ENCODE results near the gene GALNT9. TPM values are rescaled to one million over a fixed set of nuclear protein-coding genes. Genes with fewer than 3 reads are reported as not detected.
A peak's percentile ranks its signal among the peaks of the same experiment; 100 is the strongest.

GALNT9 gene
- total RNA-seq, 1 experiment from 2014 or later, result not detected

- H3K9me2 ChIP-seq (replicated peaks; ENCODE audit: insufficient read depth, low read length), result no peaks in the 10 kb centered on the region
- no peaks in the 10 kb centered on the region for H3K27me3 ChIP-seq (ENCODE audit: low read length)
- H3K9ac ChIP-seq (ENCODE audit: low read length), result no peak overlapping the region
- H3K4me1 ChIP-seq (ENCODE audit: low read length), result no peaks in the 10 kb centered on the region
- no peaks in the 10 kb centered on the region for H3K79me2 ChIP-seq (ENCODE audit: low read length)
- no peak overlapping the region for H3K4me2 ChIP-seq (ENCODE audit: low read depth, low read length, poor library complexity, severe bottlenecking)
- no peaks in the 10 kb centered on the region for H3K9me3 ChIP-seq (ENCODE audit: low read length)
- H2AFZ ChIP-seq (ENCODE audit: low read length), result no peak overlapping the region
- no peaks in the 10 kb centered on the region for H3K36me3 ChIP-seq (ENCODE audit: insufficient read depth, low read length)
- DNase-seq, result no peak
- H4K20me1 ChIP-seq (ENCODE audit: insufficient read depth, low read depth, low read length), result no peaks in the 10 kb centered on the region
- no peak overlapping the region for H3K4me3 ChIP-seq (ENCODE audit: low read length)
- no peak overlapping the region for H3K27ac ChIP-seq (ENCODE audit: low read length)
These were observed 47.1 kb downstream of the GALNT9 start for GRCh38 chr12:132282031-132282949.

DNA sequence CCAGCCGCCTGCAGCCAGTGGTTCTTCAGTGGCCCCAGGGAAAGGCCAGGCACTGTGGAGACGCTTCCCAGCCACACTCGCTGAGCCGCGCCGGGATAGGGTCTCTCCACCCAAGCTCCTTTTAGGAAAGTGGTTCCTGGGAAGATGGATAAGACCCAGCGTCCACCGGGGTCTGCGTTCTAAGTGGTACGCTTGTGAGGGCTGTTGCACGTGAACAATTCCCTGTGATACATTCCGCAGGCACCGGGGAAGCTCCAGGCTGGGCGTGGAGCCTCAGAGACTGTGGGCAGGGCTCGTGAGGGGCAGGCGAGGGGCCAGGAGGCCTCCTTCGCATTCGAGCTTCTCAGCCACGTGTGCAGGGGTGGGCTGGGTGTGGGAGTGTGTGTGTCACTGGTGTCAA, 48.4 kb downstream of the GALNT9 start:
- no peaks in the 10 kb centered on the region for H3K27me3 ChIP-seq (ENCODE audit: low read length)

GRCh38 chr12:132280406-132280805, 49.0 kb downstream of the GALNT9 start:
- Histone ChIP-seq H4K20me1 (ENCODE audit: insufficient read depth, low read depth, low read length) (no peaks in the 10 kb centered on the region), H3K79me2 (ENCODE audit: low read length) (no peaks in the 10 kb centered on the region), H3K9ac (ENCODE audit: low read length) (no peak overlapping the region), H3K9me2 (replicated peaks; ENCODE audit: insufficient read depth, low read length) (no peaks in the 10 kb centered on the region), H3K27me3 (ENCODE audit: low read length) (no peaks in the 10 kb centered on the region), H3K27ac (ENCODE audit: low read length) (no peak overlapping the region), H2AFZ (ENCODE audit: low read length) (no peak overlapping the region), H3K4me1 (ENCODE audit: low read length) (no peaks in the 10 kb centered on the region), H3K4me3 (ENCODE audit: low read length) (no peak overlapping the region), H3K9me3 (ENCODE audit: low read length) (no peaks in the 10 kb centered on the region), H3K36me3 (ENCODE audit: insufficient read depth, low read length) (no peaks in the 10 kb centered on the region), H3K4me2 (ENCODE audit: low read depth, low read length, poor library complexity, severe bottlenecking) (no peak overlapping the region)
- no peak for DNase-seq

More for the DNA sequence above, 48.4 kb downstream of the GALNT9 start:
- H3K27ac ChIP-seq (ENCODE audit: low read length), result no peak overlapping the region
- H3K9me3 ChIP-seq (ENCODE audit: low read length), result no peaks in the 10 kb centered on the region
- no peak overlapping the region for H3K4me3 ChIP-seq (ENCODE audit: low read length)
- H3K4me1 ChIP-seq (ENCODE audit: low read length), result no peaks in the 10 kb centered on the region
- H3K79me2 ChIP-seq (ENCODE audit: low read length), result no peaks in the 10 kb centered on the region
- H3K4me2 ChIP-seq (ENCODE audit: low read depth, low read length, poor library complexity, severe bottlenecking), result no peak overlapping the region
- H3K36me3 ChIP-seq (ENCODE audit: insufficient read depth, low read length), result no peaks in the 10 kb centered on the region
- no peak overlapping the region for H3K9ac ChIP-seq (ENCODE audit: low read length)
- no peaks in the 10 kb centered on the region for H4K20me1 ChIP-seq (ENCODE audit: insufficient read depth, low read depth, low read length)
- no peak for DNase-seq
- H3K9me2 ChIP-seq (replicated peaks; ENCODE audit: insufficient read depth, low read length), result no peaks in the 10 kb centered on the region
- H2AFZ ChIP-seq (ENCODE audit: low read length), result no peak overlapping the region

DNA sequence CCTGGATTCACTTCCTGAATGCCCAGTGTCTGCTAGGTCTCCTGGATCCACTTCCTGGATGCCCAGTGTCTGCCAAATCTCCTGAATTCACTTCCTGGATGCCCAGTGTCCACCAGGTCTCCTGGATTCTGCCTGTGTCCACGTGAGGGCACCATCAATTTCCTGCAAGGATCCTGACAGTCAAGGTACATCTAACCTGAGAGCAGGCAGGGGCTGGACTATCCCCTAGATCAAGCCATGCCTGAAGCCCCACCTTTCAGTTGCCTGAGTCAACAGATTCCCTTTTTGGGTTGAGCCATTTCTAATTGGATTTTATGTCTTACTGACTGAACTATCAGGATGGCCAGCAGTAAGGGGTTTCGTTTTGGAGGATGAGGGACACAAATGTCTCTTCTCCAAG, 49.5 kb downstream of the GALNT9 start:
- Histone ChIP-seq H3K9me2 (replicated peaks; ENCODE audit: insufficient read depth, low read length) (no peaks in the 10 kb centered on the region), H3K9me3 (ENCODE audit: low read length) (no peaks in the 10 kb centered on the region), H3K27ac (ENCODE audit: low read length) (no peak overlapping the region), H3K4me3 (ENCODE audit: low read length) (no peak overlapping the region), H2AFZ (ENCODE audit: low read length) (no peak overlapping the region), H3K9ac (ENCODE audit: low read length) (no peak overlapping the region), H3K4me2 (ENCODE audit: low read depth, low read length, poor library complexity, severe bottlenecking) (no peak overlapping the region), H3K79me2 (ENCODE audit: low read length) (no peaks in the 10 kb centered on the region), H3K36me3 (ENCODE audit: insufficient read depth, low read length) (no peaks in the 10 kb centered on the region), H3K4me1 (ENCODE audit: low read length) (no peaks in the 10 kb centered on the region), H4K20me1 (ENCODE audit: insufficient read depth, low read depth, low read length) (no peaks in the 10 kb centered on the region), H3K27me3 (ENCODE audit: low read length) (no peaks in the 10 kb centered on the region)
- no peak for DNase-seq

- Histone ChIP-seq H3K27me3 (ENCODE audit: low read length) (no peaks in the 10 kb centered on the region), H3K9me3 (ENCODE audit: low read length) (no peaks in the 10 kb centered on the region), H3K4me2 (ENCODE audit: low read depth, low read length, poor library complexity, severe bottlenecking) (no peak overlapping the region), H3K79me2 (ENCODE audit: low read length) (no peaks in the 10 kb centered on the region), H3K4me3 (ENCODE audit: low read length) (no peak overlapping the region), H3K9ac (ENCODE audit: low read length) (no peak overlapping the region), H3K9me2 (replicated peaks; ENCODE audit: insufficient read depth, low read length) (no peaks in the 10 kb centered on the region), H2AFZ (ENCODE audit: low read length) (no peak overlapping the region), H4K20me1 (ENCODE audit: insufficient read depth, low read depth, low read length) (no peaks in the 10 kb centered on the region), H3K36me3 (ENCODE audit: insufficient read depth, low read length) (no peaks in the 10 kb centered on the region), H3K27ac (ENCODE audit: low read length) (no peak overlapping the region), H3K4me1 (ENCODE audit: low read length) (no peaks in the 10 kb centered on the region)
- peak; percentile 48 for DNase-seq
These were observed 50.1 kb downstream of the GALNT9 start for GRCh38 chr12:132279184-132279889.

- H3K27me3 ChIP-seq (ENCODE audit: low read length), result no peaks in the 10 kb centered on the region
These were observed 50.8 kb downstream of the GALNT9 start for GRCh38 chr12:132278401-132279183.

DNA sequence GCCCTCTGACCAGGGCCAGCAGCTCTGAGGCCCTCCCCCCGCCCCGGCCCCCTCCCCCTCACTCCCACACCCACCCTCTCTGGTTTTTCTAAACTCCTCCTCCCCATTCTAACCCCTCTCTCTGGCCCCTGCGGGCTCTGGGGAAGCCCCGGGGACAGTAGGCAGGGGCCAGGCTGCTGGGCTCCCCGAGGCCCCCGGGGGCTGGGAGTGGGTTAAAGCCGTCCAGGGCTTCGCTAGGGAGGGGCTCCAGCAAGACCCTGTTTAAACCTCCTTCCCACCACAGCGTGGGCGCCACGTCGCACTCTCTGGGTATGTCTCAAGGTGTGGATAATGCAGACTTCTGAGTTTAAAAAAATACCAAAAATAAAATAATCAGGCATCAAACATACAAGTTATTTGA, 51.4 kb downstream of the GALNT9 start:
- H3K27me3 ChIP-seq (ENCODE audit: low read length), result no peaks in the 10 kb centered on the region
- no peaks in the 10 kb centered on the region for H3K79me2 ChIP-seq (ENCODE audit: low read length)
- no peak overlapping the region for H3K27ac ChIP-seq (ENCODE audit: low read length)
- no peak overlapping the region for H3K4me2 ChIP-seq (ENCODE audit: low read depth, low read length, poor library complexity, severe bottlenecking)
- no peak overlapping the region for H3K4me3 ChIP-seq (ENCODE audit: low read length)
- no peak overlapping the region for H2AFZ ChIP-seq (ENCODE audit: low read length)
- H3K9me3 ChIP-seq (ENCODE audit: low read length), result no peaks in the 10 kb centered on the region
- H3K9ac ChIP-seq (ENCODE audit: low read length), result no peak overlapping the region
- H3K4me1 ChIP-seq (ENCODE audit: low read length), result no peaks in the 10 kb centered on the region
- no peaks in the 10 kb centered on the region for H3K36me3 ChIP-seq (ENCODE audit: insufficient read depth, low read length)
- no peaks in the 10 kb centered on the region for H4K20me1 ChIP-seq (ENCODE audit: insufficient read depth, low read depth, low read length)
- H3K9me2 ChIP-seq (replicated peaks; ENCODE audit: insufficient read depth, low read length), result no peaks in the 10 kb centered on the region
- no peak for DNase-seq

More at GRCh38 chr12:132278401-132279183, 50.8 kb downstream of the GALNT9 start:
- H3K36me3 ChIP-seq (ENCODE audit: insufficient read depth, low read length), result no peaks in the 10 kb centered on the region
- no peak overlapping the region for H3K4me3 ChIP-seq (ENCODE audit: low read length)
- no peaks in the 10 kb centered on the region for H4K20me1 ChIP-seq (ENCODE audit: insufficient read depth, low read depth, low read length)
- H3K9me3 ChIP-seq (ENCODE audit: low read length), result no peaks in the 10 kb centered on the region
- no peak overlapping the region for H3K9ac ChIP-seq (ENCODE audit: low read length)
- H3K4me1 ChIP-seq (ENCODE audit: low read length), result no peaks in the 10 kb centered on the region
- no peaks in the 10 kb centered on the region for H3K79me2 ChIP-seq (ENCODE audit: low read length)
- no peak overlapping the region for H2AFZ ChIP-seq (ENCODE audit: low read length)
- DNase-seq, result no peak
- H3K4me2 ChIP-seq (ENCODE audit: low read depth, low read length, poor library complexity, severe bottlenecking), result no peak overlapping the region
- no peaks in the 10 kb centered on the region for H3K9me2 ChIP-seq (replicated peaks; ENCODE audit: insufficient read depth, low read length)
- H3K27ac ChIP-seq (ENCODE audit: low read length), result no peak overlapping the region
